Left kidney (tissue), 2 donors: ENCODE data around the gene FBP1. TPM values are rescaled to one million over a fixed set of nuclear protein-coding genes. Genes with fewer than 3 reads are reported as not detected.
A peak's percentile ranks its signal among the peaks of the same experiment; 100 is the strongest.
"Not testable (repeated sequence)": the region's sequence is repeated elsewhere in the genome, so short reads cannot be mapped to it uniquely, and the experiment has no call there.

Experiments used
- DNase-seq: peaks from one replicate; pipeline ENCODE4 v3.0.0-alpha.2; 2013
- polyA plus RNA-seq: library from polyadenylated mRNA; unstranded; fragments of 120-200 nt; gene quantifications from one replicate; pipeline ENCODE4 v1.2.1, GENCODE V29; 2013; ENCODE audit not compliant: insufficient read length

The FBP1 gene
- polyA plus RNA-seq, 1 donor = 66.0 TPM

DNA sequence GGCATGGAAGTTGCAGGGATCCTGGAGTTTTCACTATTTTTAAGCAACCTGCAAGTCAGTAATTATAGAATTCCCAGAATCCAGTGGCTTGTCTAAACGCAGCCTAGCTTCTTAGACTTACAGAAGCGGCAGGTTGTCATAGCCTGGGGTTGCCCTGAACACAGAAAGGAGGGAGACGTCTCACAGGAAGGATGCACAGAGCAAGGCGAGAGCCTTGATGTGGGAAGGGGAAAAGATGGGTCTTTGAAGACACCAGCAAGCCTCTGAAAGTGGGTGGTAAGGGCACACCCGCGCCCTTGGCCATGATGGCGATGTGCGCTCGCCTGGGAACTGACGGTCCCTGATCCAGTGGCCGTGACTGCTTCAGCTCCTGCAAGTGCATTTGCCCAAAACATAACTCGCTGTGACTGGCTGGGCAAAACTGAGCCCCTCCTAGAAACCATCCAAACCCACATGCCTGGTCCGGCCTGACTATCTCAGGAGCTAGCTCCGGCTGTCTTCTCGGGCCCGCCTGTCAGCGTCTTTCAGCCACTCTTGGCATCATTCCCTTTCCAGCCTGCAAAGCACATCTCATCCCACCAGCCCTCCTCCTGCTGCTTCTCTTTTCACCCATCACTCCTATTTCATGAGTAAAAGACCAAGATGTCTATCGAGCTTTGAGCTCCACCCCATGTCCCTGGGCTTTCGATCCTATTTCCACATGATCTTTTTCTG is 17.1 kb downstream of the FBP1 start:
- DNase-seq = no peak

DNA sequence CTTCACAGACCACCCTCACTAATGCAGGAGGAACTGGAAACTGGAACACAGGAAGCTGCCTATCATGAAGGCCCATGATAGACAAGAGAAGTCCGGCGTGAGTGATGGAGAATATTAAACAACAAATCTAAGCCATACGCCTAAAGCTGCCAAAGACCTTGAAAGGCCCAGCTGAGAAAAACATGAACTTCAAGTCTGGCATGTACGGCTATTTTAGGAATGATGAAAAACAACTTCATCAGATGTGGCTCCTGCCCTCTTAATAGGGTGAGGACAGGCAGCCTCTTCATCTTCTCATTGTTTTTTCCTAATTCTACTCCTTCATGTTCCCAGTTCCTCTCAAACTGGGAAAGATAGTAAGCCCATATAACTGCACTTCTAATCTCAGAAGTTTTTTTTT is 20.3 kb downstream of the FBP1 start:
- DNase-seq = no peak

DNA sequence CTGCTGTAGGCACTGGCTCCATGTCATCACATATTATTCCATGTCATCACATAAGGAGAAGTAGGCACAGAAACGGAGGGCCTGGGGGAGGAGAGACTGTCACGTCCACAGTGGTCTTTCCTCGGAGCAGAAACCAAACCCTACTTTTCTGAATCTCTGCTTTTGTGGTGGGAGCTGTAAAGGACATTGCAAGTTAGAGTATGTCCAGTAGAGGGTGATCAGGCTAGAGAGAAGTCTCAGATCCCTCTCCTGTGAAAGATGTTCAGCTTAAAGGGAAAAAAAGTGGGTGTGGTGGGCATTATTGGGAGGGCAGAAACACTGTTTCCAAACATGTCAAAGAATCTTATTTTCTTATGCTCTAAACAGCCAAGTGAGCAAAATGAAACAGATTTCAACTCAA is 26.3 kb downstream of the FBP1 start:
- DNase-seq = no peak

DNA sequence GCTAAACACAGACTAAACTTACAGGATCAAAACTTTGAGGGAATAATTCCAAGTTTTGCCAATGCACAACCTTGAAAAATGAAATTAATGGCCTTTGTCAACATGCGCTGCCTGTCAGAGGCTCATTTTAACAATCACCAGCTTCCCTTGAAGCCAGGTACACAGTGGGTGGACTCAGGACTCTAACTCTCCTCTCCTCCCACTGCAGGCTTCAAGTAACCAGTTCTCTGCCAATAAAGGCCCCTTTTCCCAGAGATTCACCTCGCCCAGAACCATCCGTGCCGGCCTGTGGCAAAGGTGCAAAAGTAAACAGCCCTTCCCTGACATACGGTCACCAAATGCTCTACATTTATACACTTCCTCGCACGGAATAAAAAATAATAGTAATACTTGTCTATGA is 27.2 kb downstream of the FBP1 start:
- DNase-seq = no peak

DNA sequence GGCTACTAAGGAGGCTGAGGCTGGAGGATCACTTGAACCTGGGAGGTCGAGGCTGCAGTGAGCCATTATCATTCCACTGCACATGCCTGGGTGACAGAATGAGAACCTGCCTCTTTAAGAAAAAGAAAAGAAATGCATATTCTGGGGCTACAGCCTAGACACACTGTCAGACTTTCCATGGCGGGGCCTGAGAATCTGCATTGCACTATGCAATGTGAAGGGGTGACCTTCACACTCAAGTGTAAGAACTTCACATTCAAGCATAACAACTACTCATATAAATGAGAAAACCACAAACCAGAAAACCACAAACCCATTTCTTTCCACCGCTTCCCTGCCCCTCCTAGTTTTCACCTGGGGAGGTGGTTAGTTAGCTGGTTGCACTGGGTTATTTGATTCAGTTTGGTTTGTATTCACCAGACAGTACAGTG is 27.7 kb downstream of the FBP1 start:
- no peak for DNase-seq

DNA sequence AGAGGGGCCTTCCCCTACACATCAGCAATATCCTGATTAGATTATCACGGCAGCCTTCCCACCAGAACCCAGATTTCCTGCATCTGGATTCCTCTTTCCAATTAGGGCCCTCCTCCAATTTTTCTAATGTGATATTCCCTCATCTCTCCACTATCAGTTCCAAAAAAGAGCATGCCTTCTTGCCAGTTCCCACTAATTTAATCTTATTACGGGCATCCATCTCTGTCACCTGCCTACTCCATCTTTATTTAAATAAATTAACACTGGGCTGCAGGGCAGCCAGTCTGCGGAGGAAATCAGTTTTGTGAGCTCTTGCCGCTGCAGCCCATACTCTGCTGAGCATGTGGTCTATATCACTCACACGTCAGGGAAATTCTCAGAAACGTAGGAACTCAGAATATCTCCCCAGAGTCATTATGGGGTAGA is 29.1 kb downstream of the FBP1 start:
- DNase-seq = peak; percentile 46

DNA sequence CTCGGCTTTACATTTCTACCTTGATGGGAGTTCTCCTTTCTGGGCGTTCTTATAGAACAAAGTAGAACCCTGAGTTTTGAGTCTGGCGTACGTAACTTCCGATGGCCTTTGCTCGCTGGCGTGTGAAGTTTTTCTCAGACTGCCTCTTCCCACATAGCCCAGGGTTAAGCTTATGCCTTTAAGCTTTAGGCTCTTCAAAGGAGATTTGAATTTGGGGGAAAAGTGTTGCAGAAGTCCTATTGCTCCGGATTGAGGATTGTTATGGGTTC is 32.0 kb downstream of the FBP1 start:
- DNase-seq = no peak

DNA sequence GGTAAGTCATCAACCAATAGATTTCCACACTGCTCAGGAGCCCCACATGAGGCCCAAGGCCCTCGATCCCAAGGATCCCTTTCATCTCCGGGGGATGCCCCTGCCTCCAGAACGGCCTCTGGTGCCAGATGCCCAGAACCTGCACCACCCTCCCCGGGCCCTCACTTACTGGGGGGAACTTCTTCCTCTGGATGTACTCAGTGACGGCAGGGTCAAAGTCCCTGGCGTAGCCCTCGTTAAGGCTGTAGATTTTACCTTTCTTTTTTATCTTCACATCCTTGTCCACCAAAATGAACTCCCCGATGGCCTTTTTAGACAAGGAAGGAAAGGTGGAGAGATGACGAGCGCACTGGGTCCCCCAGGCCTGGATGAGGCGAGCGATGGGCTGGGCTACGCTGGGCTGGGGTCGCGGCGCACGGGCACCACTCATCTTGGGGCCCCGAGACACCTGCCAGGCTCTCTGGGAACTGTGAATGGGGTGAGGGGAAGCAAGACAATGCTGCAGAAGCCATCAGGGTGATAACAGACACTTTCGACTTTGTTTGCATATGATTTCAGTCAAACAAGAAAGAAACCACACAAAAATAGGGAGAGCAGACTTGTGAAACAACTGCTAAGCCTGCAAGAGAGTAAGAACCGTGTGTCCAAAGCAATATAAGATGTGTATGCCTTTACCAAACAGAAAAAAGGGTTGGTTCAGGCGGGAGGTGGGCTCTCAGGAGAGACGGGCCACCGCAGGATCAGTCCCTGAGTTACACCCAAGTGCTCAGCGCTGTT is 32.5 kb downstream of the FBP1 start:
- DNase-seq = no peak

DNA sequence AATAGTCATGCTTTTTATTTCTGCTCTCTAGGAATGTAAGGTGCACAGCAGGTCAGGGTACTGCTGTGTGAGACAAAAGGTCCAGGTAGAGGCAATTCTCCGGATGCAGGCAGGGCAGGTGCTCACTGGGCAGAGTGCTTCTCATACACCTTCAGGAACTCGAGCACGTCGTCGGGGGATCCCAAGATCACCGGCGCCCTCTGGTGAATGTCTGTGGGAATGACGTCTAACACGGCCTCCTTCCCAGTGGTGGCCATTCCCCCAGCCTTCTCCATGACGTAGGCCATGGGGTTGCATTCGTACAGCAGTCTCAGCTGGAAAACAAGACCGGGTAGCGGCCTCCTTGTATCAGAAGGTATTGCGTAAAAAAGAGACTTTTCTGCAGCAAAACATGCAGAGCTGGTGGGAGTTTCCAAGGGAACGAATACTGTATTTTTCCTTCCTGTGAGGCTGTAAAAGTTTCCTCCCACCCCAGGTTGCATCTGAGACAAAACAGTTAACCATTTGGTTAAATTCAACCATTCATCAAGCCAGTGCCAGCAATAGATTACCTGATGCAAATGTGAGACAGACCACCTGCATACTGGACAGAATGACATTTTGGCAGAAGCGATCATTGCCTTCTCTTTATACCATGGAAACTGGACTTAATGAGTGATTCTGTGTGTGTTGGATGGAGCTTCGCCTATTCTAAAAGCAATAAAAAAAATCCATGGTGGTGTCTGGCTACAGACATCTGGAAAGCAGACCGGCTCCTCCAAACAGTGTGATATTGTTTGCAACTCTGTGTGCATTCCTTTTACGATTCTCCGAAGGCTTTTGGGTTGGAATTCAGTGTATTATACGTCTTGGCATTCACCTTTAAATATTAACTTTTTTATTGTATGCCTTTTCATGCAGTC is 35.8 kb downstream of the FBP1 start:
- DNase-seq = peak; percentile 69

DNA sequence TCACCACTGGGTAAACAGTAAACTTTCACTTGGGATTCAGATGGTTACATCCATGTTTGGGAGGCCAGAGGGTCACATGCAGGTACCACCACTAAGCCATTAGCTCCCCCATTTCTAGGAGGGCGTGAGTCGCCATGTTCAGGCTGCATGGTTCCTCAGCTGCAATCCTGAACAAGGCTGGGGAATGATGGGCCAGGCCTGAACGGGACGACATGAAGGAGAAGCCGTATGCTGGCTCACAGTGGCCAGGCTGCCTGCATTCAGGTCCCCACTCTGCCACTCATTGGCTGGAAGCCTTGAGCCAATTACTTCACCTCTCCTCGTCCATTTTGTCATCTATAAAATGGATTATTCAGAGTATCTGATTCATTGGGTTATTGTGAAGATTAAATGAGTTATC is 36.7 kb downstream of the FBP1 start:
- DNase-seq = no peak

DNA sequence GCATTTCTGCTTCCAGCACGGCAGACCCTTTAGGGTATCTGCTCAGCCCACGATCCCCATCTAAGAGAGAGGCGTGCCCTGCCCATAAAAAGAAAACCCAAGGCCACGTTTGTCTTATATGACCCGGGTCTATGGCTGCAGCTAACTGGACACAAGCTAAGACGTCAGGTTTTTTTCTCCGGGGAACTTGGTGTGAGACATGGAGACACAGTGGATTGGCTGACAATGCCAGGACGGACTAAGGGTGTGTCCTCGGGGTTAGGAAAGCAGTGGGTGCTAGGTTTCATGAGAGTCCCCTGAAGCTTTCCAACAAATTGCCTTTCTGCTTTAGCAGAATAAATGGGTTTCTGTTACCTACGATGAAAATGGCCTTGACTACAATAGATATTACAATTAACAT is 38.6 kb downstream of the FBP1 start:
- DNase-seq = no peak

DNA sequence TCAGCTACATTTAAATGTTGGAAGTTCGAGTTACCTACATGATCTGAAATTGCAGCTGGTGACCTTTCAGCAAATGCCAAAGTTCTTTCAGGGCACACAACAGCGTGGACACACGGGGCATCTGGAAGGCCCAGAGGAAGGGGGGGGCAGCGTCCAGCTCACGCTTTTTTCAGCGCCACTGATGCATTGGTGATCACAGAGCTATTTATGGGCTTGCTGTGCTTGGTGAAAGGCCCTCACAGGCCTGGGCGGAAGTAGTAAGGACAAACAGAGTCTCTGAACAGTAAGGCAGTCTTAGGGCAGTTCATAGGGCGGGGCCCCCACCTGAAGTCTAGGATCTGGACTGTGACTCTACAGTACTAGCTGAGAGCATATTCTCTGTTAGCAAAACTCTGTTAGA is 39.1 kb downstream of the FBP1 start:
- DNase-seq = no peak

DNA sequence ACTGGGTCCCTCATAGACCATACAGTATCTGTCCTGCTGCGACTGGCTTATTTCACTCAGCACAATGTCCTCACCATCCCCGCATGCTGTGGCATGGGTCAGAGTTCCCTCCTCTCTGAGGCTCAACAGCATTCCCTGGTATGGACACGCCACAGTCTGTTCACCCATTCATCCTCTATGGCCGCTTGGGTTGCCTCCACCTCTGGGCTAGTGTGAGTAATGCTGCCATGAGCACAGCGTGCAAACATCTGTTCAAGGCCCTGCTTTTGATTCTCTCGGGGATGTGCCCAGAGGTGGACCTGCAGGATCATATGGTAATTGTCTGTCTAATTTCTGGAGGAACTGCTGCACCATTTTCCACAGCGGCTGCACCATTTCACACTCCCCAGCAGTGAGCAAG is 40.2 kb downstream of the FBP1 start:
- DNase-seq = no peak

DNA sequence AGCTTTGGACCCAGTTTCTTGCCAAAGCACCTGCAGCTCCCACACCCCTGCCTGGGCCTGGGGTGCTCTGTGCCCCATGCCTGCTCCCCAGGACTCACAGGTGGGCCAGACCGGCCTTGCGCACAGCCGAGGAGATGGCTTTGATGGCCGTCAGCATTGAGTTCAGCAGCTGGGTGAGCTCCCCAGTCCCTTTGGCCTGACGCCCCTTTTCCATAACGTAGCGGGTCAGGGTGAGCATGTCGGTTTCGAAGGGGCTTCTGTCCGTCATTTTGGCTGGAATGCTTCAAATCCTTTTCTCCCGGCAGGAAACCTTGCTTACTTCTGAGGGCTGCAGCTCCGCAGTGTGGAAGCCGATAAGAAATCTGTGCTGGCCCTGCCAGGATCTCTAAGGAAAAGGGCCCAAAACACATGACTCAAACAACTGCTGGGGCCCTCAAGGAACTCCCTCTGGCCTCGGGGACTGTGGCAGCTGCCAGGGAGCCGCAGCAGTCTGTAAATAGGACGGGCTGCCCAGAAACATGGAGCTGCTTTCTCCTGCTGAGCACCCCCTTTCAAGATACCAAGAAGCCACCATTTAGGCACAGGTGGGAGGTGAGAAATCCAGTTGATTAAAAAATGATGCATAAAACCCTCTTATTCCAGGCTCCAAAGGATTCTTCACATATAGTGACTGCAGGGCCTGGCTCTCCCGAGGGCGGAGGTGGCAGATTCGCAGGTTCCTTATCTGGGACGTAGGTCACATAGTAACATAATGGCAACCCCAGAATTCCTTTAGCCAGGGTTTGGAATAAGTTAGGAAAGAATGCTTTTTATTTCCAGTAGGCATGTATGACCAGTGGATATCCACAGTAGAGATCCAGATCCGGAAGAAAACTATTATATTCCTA is 45.6 kb downstream of the FBP1 start, which contains the start of gene FBP2:
Gene FBP2 (minus strand): TSS at position 366 of the 887 bp plus-strand sequence. CDS start 98 bp downstream, at position 268.
- no peak for DNase-seq

DNA sequence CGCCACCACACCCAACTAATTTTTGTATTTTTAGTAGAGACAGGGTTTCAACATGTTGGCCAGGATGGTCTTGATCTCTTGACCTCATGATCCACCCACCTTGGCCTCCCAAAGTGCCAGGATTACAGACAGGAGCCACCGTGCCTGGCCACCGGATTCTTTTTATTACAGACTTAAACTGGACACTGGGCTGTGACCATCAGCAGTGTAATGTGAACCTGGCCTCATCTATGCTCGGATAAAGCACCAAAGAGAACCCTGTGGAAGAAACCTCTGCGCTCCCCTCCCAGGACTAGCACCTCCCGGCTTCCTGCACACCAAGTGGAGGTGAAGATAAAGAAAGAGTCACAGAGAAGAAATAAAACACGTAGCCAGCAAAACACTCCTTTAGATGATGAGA is 46.6 kb downstream of the FBP1 start:
- DNase-seq = not testable (repeated sequence)

DNA sequence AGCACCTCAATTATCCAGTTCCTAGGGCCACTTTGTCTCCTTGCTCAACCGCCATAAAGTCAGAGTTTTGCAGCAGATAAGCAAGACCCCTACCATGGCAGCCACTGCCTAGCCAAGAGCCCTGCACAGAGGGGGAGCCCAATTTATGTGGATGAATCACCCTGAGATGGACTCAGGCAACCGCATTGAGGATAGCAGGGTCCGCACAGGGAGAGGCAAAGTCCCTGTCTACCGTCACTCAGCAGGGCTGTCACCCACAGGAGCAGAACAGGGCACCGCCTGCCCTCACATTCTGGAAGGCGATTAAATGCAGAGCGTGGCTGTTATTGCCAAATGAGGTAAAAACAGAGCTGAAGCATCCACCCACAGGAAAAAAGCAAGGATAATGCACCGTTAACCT is 47.4 kb downstream of the FBP1 start:
- DNase-seq = no peak

DNA sequence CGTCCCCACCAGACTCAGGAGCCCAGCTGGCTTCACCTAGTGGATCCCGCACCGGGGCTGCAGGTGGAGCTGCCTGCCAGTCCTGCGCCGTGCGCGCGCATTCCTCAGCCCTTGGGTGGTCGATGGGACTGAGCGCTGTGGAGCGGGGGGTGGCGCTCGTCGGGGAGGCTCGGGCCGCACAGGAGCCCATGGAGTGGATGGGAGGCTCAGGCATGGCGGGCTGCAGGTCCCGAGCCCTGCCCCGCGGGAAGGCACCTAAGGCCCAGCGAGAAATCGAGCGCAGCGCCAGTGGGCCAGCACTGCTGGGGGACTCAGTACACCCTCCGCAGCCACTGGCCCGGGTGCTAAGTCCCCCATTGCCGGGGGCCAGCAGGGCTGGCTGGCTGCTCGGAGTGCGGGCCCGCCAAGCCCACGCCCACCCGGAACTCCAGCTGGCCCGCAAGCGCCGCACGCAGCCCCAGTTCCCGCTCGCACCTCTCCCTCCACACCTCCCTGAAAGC is 48.2 kb downstream of the FBP1 start:
- DNase-seq = not testable (repeated sequence)

DNA sequence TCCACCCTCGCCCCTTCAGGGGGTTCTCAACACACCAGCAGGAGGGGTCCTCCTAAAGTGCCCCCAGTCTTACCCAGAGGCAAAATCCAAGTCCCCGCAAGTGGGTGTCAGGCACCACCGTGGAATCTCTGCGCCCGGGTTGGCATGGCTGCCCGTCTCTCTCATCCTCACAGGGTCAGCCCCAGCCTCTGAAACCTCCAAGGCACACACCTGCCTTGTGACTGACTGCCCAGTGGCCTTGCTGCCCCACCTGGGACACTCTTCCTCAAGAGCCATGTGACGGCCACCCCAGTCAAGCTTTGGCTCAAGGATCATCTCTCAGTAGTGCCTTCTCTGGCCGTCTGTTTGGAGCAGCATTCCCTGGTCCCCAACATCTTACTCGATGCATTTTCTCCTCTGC is 50.6 kb downstream of the FBP1 start:
- no peak for DNase-seq

DNA sequence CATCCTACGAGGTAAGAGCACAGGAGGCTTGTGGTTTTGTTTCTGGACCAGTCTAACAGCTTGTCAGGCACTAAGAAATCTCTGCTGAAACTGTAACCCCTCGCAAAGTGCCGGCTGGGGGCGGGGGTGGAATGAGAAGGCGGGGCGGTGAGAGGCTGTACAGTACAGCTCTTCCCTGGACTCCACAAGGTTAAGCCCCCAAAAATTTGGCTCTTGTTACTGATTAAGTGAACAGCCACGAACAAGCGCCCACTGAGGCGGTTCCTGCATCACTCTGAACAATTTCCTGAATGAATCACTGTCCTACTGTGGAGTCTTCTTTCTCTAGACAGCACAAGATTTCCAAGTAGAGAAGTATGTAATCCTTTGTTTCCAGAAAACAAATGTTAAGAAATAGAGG is 52.5 kb downstream of the FBP1 start:
- no peak for DNase-seq

DNA sequence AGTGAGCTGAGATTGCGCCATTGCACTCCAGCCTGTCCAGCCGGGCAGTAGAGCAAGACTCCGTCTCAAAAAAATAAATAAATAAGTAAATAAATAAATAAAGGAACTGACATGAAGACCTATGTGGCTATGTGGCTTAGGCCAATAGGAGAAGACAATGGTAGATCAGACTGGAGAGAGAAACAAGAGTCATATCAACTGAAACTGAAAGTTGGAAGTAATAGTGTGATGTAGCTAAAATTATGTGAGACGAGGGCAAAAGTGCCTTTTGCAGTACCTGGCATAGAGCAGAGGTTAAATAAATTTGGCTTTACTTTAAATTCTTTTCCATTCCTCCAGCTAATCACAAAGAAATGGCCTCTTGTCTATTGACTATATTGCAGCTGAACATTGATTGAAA is 53.0 kb downstream of the FBP1 start:
- no peak for DNase-seq

DNA sequence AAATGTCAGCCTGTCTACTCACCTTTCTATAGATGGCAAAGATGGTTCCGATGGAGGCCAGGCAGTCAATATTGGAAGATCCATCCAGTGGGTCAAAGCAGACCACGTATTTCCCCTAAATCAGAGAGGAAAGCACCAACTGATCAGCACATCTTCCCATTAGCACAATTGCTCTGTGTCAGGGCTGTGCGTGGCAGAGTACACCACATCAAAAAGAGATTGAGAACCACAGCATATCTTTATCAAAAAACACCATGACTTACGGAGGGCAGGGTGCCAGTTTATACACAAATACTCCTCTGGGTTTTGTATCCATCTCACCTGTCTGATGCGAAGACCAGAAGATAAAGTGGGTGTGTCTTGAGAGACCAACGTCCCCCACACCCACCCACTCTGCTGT is 54.8 kb downstream of the FBP1 start:
- DNase-seq = no peak

DNA sequence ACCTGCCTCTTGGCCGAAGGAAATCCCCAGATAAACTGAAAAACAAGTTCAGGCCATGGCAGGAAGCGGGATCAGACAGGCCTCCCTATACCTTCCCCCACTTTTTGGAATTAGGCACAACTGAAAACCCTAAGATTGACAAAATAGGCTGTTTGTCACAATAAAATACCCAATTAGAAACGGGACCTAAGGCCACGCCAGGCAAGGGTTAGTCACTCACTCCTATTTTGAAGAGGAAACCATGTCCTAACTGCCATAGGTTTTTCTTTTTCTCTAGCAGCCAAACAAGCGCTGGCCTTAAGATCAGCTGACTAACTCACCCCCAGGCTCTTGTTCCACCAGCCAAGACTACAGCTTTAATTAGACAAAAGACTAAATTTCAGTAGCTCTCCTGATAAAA is 57.6 kb downstream of the FBP1 start:
- DNase-seq = no peak
